ENCODE data around the gene P2RX1. TPM values are rescaled to one million over a fixed set of nuclear protein-coding genes. Genes with fewer than 3 reads are reported as not detected.

Gene P2RX1
- total and polyA plus RNA-seq, 8 donors = 17.7 to 41.8 (median 24.9) TPM

DNA sequence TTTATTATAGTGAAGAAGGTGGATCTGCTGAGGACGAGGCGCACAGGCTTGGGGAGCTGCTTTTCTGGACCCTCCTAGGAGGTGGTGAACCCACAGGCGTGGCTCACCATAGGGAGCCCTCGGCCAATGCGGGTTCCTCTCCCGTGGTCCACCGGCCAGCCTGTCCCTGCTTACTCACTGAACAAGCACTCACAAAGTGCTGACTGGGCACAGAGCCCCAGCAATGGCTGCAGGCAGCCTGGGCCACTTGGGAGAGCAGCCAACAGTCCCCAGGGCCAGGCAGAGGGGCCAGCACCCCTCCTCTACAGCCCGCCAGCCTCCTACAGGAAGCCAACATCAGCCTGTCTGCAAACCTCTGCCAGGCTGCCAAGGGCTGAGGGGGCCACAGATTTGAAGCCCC is 51.1 kb downstream of the P2RX1 start:
- 91 to 92% methylated on average over 8 of the region's 8 CpGs for WGBS, 2 donors
- DNase-seq = no peak
- no peak for FAIRE-seq
- ATAC-seq = peak in 3 of 4 donors; percentile 14 to 36 (median 28)
- H3K27me3 ChIP-seq = no peaks in the 10 kb centered on the region
- no peaks in the 10 kb centered on the region for H3K9me3 ChIP-seq
- TF ChIP-seq, protein P1, sequence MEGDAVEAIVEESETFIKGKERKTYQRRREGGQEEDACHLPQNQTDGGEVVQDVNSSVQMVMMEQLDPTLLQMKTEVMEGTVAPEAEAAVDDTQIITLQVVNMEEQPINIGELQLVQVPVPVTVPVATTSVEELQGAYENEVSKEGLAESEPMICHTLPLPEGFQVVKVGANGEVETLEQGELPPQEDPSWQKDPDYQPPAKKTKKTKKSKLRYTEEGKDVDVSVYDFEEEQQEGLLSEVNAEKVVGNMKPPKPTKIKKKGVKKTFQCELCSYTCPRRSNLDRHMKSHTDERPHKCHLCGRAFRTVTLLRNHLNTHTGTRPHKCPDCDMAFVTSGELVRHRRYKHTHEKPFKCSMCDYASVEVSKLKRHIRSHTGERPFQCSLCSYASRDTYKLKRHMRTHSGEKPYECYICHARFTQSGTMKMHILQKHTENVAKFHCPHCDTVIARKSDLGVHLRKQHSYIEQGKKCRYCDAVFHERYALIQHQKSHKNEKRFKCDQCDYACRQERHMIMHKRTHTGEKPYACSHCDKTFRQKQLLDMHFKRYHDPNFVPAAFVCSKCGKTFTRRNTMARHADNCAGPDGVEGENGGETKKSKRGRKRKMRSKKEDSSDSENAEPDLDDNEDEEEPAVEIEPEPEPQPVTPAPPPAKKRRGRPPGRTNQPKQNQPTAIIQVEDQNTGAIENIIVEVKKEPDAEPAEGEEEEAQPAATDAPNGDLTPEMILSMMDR (IDR thresholded peaks at IDR 0.05) = no peak
- H3K27ac ChIP-seq = no peak overlapping the region
- no peaks in the 10 kb centered on the region for H3K36me3 ChIP-seq
- no peak overlapping the region for H3K4me3 ChIP-seq
- intact Hi-C loops (cut with DNase I) = no loop called here
- H3K4me1 ChIP-seq = no peaks in the 10 kb centered on the region

DNA sequence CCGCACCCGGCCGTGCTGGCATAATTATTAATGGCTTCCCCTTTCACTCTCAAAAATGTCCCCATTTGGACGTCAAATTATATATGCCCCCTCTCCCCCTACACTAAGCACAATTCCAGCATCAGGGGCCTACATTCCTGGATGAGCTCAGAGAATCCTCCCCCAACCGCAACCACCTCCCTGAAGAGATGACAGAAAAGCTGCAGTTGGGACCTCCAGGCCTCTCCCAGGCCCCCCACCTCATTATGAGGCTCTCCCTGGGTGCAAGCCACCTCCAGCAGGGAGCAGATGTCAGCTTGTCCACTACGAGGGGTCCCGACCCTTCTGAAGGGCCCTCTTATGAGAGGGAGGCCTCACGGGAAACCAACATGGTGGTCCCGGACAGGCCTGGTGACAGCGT is 51.7 kb downstream of the P2RX1 start:
- H3K4me3 ChIP-seq = no peak overlapping the region
- intact Hi-C loops (cut with DNase I) = loop anchor here in 1 of 3 donors (5.0 kb wide), 1 partner anchor 43 kb away; no protein-coding TSS in a partner anchor
- H3K4me1 ChIP-seq = no peaks in the 10 kb centered on the region
- ATAC-seq = no peak
- no peak for DNase-seq
- 85 to 86% methylated on average over 10 of the region's 10 CpGs for WGBS, 2 donors
- no peaks in the 10 kb centered on the region for H3K9me3 ChIP-seq
- no peaks in the 10 kb centered on the region for H3K27me3 ChIP-seq
- no peaks in the 10 kb centered on the region for H3K36me3 ChIP-seq
- H3K27ac ChIP-seq = no peak overlapping the region
- FAIRE-seq = no peak
- TF ChIP-seq, protein P1 (IDR thresholded peaks at IDR 0.05) = no peak

DNA sequence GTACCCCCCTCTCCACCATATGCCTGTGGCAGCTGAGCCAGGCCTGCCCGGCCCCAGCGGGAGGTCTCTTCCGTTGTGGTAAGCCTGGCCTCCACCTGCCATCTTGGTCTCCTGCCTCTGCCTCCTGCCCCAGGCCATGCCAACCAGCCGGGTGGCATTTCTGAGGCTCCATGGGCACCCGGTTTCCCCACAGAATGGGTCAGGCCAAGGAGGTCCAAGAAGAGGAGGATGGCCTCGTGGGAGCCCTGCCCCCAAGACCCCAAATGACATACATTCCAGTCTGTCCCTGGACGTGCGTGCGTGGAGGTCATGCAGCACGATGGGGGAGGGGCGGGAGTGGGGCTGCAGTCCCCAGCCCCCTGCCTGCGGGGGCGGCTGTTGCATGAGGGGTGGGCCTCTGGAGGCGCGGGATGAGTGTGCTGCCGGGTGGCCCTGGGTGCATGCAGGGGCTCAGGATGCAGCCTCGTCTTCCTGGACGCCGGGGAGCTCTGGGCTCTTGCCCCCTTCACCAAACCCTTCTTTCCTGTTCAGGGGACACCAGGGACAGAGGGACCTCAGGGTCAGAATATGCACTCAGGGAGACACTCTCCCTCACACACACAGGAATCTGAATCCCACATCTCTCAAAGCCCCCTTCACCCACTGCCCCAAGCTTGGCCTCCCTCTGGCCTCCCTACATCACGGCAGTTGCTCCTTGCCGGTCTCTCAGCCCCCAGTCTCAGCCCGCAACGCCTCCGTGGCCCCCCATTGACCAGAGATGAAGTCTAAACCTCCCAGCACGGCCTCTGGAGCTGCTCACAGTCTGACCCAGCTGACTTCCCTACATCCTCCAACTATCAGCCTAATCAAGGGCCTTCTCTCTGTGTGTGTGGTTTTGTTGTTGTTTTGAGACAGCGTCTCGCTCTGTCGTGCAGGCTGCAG is 54.2 kb downstream of the P2RX1 start:
- H3K36me3 ChIP-seq = no peaks in the 10 kb centered on the region
- no peaks in the 10 kb centered on the region for H3K4me1 ChIP-seq
- WGBS, 2 donors = 88 to 90% methylated on average over 28 of the region's 28 CpGs
- ATAC-seq = no peak
- TF ChIP-seq, protein P1 (IDR thresholded peaks at IDR 0.05) = no peak
- no peaks in the 10 kb centered on the region for H3K9me3 ChIP-seq
- no peaks in the 10 kb centered on the region for H3K27me3 ChIP-seq
- H3K27ac ChIP-seq = no peak overlapping the region
- intact Hi-C loops (cut with DNase I) = loop anchor here in 1 of 3 donors (5.0 kb wide), 1 partner anchor 45 kb away; no protein-coding TSS in a partner anchor
- FAIRE-seq = no peak
- H3K4me3 ChIP-seq = no peak overlapping the region
- no peak for DNase-seq

DNA sequence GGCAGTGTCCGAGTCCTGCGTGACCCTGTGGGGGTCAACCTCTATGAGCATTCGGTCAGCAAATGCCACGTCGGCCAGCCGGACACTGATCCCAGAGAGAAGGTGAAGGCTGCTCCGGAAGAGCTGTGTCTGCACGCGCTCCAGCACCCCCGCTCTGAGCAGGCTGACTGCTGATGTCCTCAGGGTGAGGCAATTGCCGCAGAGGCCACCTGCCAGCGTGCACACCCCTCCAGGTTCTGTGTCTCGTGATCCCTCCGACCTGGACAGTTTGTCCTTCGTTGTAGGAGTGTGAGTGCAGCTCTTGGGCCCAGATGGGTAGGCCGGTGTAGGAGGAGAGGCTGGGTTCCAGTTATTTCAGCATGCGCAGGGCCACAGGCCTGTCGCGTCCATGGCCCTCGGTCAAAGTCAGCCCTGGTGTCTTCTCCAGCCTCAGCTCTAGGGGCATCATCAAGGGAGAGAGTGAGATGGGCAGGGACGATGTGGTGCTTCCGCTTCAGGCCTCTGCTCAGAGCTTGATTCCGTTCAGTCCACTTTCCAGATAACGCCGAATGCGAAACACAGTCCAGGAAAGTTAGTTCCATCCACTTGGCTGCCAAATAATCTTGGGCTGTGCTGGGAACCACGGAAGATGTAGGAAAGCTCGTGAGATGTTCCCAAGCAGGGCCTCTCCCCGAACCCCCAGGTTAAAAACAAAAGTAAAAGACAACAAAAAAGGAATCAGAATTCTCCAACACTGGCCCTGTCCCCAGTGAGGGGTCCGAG is 55.1 kb downstream of the P2RX1 start:
- WGBS, 2 donors = 90 to 92% methylated on average over 30 of the region's 30 CpGs
- TF ChIP-seq, protein P1 (IDR thresholded peaks at IDR 0.05) = no peak
- no peak for DNase-seq
- no peak for FAIRE-seq
- H3K4me1 ChIP-seq = no peaks in the 10 kb centered on the region
- intact Hi-C loops (cut with DNase I) = loop anchor here in 1 of 3 donors (5.0 kb wide), 1 partner anchor 46 kb away; no protein-coding TSS in a partner anchor
- H3K27me3 ChIP-seq = no peaks in the 10 kb centered on the region
- no peak overlapping the region for H3K4me3 ChIP-seq
- no peak for ATAC-seq
- no peaks in the 10 kb centered on the region for H3K36me3 ChIP-seq
- H3K27ac ChIP-seq = no peak overlapping the region
- H3K9me3 ChIP-seq = no peaks in the 10 kb centered on the region
